Peyer's patch (tissue), 4 donors: ENCODE measurements around the gene SLC47A2.

Experiments
- CTCF ChIP-seq, 6 experiments: fragments of 450-650 bp in 4 of 6; fragments of 200-600 bp in 2 of 6; sonication (generic) in 1 of 6; IDR thresholded peaks; one replicate each; pipeline ENCODE4 v1.5.1; 2017 to 2019; ENCODE audit warnings: antibody characterized with exemption in 6 of 6, mild to moderate bottlenecking in 3 of 6, moderate library complexity in 1 of 6
- POLR2A ChIP-seq, 2 donors: fragments of 450-650 bp; IDR thresholded peaks; one replicate each; pipeline ENCODE4 v1.5.1; 2017; ENCODE audit warnings: antibody characterized with exemption in 2 of 2, mild to moderate bottlenecking in 2 of 2, moderate library complexity in 2 of 2

DNA sequence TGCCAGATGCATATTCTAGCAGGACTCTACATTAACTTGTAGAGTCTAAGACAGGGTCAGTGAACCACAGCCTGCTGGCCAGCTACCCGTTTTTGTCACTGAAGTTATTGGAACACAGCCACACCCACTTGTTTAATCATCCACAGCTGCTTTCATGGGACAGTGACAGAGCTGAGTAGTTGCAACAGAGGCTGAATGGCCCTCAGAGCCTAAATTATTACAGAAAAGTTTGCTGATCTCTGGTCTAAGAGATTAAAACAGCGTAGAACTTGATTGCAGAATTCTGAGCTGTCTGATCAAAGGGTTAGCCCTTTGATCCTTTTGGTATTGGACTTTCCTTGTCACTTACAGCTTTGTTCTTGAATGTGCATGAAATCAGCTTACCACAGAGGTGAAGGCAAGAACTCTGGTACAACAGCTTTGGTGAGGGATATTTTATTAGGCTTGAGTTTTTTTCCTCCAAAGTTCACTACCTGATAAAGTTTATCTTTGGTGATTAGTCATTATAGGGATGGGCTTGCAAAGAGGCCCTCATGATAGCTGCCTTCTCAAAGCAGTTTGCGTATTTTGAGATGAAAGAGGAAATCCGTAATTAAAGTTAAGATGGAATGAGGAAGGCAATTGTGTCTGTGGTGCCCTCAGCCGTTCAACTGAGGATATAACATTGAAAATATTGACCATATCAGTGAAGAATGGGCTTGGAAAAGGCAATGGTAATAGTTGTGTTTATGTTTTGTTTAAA lies 44.2 kb downstream of the SLC47A2 start:
- TF ChIP-seq CTCF (IDR thresholded peaks at IDR 0.05) (peak in 3 of 6 experiments; percentile 66 to 82 (median 71)), POLR2A (IDR thresholded peaks at IDR 0.05) (no peak)
